LNCAP (cell line): ENCODE data around the gene ACTRT1.

Source experiments
- CTCF ChIP-seq: fragments of 450-650 bp; IDR thresholded peaks from 2 replicates; pipeline ENCODE4 v1.5.1; 2017; ENCODE audit warnings: mild to moderate bottlenecking

Gene ACTRT1

DNA sequence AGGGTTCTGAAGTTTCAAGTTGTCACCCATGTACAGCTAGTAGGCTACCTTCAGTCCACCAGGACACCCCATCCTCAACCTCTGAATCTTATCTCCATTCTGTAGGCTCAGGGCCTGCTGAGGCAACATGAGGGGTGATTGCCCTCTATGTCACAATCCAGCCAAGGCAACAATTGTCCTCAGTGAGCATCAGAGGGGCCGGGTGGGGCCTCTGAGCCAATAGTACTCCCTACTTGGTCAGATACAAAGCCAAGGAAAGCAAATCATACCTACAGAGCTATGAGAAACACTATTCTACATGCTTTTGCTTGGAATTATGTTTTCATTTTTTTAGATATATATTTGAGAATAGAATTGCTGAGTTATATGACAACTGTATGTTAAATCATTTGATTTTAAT lies at the start of gene ACTRT1:
Gene ACTRT1, minus strand, starts transcription at position 101 of the 400 bp plus-strand sequence. CDS start 197 bp downstream, outside the sequence.
- no peak for TF ChIP-seq CTCF

GRCh38 chrX:128078545-128078944 lies 26.3 kb upstream of the ACTRT1 start:
- no peak for TF ChIP-seq CTCF

DNA sequence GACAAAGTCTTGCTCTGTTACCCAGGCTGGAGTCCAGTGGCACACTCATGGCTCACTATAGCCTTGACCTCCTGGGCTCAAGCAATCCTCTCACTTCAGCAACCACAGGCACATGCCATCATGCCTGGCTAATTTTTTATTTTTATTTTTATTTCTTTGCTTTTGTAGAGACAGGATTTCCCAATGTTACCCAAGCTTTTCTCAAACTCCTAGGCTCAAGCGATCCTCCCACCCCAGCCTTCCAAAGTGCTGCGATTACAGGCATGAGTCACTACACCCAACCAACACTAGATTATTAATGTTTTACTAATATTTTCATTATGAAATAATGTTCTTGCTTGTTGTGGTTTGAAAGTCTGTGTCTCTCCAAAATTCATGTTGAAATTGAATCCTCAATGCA lies 5.2 kb upstream of the ACTRT1 start:
- TF ChIP-seq CTCF: no peak

DNA sequence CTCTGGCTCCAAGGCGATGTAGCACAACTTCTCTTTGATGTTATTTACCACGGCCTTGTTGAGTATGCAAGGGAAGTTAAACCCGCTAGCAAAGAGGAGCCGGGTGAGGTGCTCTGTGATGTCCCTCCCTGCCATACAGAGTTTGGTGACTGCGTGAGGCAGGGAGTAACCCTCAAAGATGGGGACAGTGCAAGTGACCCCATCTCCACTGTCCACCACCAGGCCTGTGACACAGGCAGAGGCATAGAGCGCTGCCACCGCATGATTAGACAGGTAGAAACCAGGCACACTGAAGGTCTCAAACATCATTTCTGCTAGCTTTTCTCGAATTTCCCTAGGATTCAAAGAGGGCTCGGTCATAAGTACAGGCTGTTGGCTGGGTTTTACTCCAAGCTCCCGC lies 677 bp downstream of the ACTRT1 start:
- TF ChIP-seq CTCF: no peak

DNA sequence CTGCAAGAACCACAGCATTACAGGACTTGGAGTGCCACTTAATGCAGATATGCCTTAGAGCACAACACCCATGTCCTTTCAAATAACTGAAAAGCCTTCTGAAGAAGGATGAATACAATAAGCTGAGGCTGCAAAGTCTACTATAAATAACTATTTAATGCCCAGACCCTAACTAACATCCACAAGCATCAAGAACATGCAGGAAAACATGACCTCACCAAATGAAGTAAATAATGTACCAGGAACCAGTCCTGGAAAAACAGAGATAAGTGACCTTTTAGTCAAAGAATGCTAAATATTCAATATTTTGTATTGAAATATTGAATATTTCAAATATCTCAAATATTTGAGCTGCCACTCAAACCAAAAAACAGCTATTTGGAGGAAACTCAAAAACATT lies 16.9 kb downstream of the ACTRT1 start:
- TF ChIP-seq CTCF: no peak

DNA sequence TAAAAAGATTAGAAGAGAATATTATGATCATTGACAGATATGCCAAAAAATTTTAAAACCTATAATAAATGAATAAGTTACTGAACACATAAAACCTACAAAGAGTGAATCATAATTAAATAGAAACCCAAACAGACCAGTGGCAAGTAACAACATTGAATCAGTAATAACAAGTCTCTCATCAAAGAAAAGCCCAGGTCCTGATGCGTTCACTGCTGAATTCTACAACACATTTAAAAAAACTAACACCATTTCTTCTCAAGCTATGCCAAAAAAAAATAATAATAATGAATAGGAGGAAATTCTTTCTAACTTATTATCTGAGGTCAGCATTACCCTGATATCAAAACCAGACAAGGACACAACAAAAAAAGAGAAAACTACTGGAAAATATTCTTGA lies 30.6 kb downstream of the ACTRT1 start:
- TF ChIP-seq CTCF: no peak

- TF ChIP-seq CTCF: 0 out of 2 replicates have a peak, but pooled peaks have one; percentile 7
These were observed 31.5 kb downstream of the ACTRT1 start for GRCh38 chrX:128020701-128021100.

GRCh38 chrX:128019218-128019617 lies 33.0 kb downstream of the ACTRT1 start:
- TF ChIP-seq CTCF: no peak
